Body of pancreas (tissue), 4 donors: ENCODE data around the gene PIGS.

Experiments
- POLR2A ChIP-seq, 3 donors: fragments of 450-650 bp; IDR thresholded peaks; one replicate each; pipeline ENCODE4 v1.6.1; 2016; ENCODE audit warnings: antibody characterized with exemption in 3 of 3, mild to moderate bottlenecking in 2 of 3
- TF ChIP-seq, protein P1 (sequence below), 7 experiments: fragments of 450-650 bp in 4 of 7; fragments of 200-600 bp in 3 of 7; sonication (generic) in 3 of 7; IDR thresholded peaks; one replicate each; pipeline ENCODE4 v1.5.1; 2016 to 2019; ENCODE audit warnings: antibody characterized with exemption in 7 of 7

DNA sequence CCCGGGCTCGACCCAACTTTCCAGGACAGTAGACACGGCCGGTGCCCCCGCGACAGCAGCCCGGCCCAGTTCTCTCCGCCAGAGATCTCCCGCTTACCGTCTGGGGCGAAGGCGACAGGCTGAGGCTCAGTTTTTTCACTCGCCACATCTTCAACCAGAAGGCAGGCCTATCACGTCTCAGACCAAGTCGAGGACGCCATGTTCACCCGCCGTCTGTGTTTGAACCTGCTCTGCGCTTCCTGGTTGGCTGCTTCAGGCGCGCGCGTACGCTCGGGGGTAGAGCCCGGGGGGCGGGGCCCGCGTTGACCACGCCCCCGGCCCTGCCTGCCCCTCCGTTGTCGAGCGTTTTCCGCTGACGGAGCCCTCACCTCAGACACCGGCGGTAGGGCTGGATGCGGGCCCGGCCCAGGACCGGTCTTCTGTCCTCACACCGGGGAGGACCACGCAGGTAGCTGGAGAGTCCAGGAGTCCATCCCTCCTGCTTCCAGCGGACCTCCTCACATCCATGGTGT lies 27.5 kb upstream of the PIGS start, which contains the start of gene SPAG5:
- TF ChIP-seq, protein P1, sequence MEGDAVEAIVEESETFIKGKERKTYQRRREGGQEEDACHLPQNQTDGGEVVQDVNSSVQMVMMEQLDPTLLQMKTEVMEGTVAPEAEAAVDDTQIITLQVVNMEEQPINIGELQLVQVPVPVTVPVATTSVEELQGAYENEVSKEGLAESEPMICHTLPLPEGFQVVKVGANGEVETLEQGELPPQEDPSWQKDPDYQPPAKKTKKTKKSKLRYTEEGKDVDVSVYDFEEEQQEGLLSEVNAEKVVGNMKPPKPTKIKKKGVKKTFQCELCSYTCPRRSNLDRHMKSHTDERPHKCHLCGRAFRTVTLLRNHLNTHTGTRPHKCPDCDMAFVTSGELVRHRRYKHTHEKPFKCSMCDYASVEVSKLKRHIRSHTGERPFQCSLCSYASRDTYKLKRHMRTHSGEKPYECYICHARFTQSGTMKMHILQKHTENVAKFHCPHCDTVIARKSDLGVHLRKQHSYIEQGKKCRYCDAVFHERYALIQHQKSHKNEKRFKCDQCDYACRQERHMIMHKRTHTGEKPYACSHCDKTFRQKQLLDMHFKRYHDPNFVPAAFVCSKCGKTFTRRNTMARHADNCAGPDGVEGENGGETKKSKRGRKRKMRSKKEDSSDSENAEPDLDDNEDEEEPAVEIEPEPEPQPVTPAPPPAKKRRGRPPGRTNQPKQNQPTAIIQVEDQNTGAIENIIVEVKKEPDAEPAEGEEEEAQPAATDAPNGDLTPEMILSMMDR (IDR thresholded peaks at IDR 0.05), result no peak
- peak; percentile 52 to 87 (median 86) for TF ChIP-seq POLR2A (IDR thresholded peaks at IDR 0.05)
